ENCODE results near the gene ADGRB3.
"Not testable (repeated sequence)": the region's sequence is repeated elsewhere in the genome, so short reads cannot be mapped to it uniquely, and the experiment has no call there.

Gene ADGRB3

DNA sequence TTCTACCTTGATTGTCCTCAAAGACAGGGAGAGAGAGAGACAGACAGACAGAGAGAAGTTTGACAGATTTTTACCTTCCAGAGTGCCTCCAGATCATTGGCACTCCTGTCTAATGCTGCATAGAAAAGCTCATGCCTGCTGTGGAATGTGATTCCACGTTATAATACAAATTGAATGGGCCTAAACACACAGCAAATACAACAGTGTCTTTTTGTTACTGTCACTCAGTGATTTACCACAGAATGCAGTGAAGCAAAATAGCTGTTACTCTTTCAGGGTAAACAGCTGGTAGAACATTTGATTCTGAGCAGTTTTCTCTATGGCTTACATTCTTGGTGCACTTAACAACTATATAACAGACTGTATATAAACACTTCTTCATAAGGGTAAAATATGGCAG, 603.0 kb downstream of the ADGRB3 start:
- CTCF ChIA-PET: no interaction called here

DNA sequence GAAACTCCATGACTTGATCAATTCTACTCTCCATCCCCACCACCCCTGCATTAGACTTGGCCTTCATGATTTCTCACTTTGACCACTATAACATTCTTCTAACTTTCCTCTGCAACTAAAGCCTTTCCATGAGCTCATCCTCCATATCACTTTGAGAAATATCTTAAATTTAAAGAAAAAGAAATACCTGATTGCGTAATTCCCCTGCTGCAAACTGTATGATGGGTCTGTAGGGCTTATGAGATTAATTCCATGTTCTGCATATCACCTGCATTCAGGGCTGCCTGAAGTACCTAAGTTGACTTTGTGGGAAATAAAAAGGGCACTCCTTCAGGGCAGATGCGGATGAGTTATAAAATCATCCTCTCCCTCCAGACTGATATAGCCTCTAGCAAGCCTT, 611.9 kb downstream of the ADGRB3 start:
- CTCF ChIA-PET: no interaction called here
- Mint-ChIP-seq H3K4me3 (no peak overlapping the region), H3K4me1 (no peaks in the 10 kb centered on the region), H3K9me3 (no peaks in the 10 kb centered on the region), H3K27me3 (no peaks in the 10 kb centered on the region), H3K36me3 (no peaks in the 10 kb centered on the region), H3K27ac (no peak overlapping the region)
- DNase-seq: no peak

More for the DNA sequence above, 603.0 kb downstream of the ADGRB3 start:
- H3K9me3 Mint-ChIP-seq: peaks cover 2% of the 10 kb centered on the region
- no peak overlapping the region for H3K4me3 Mint-ChIP-seq
- H3K27ac Mint-ChIP-seq: no peak overlapping the region
- no peaks in the 10 kb centered on the region for H3K27me3 Mint-ChIP-seq
- no peak for DNase-seq
- H3K4me1 Mint-ChIP-seq: no peaks in the 10 kb centered on the region
- H3K36me3 Mint-ChIP-seq: no peaks in the 10 kb centered on the region

DNA sequence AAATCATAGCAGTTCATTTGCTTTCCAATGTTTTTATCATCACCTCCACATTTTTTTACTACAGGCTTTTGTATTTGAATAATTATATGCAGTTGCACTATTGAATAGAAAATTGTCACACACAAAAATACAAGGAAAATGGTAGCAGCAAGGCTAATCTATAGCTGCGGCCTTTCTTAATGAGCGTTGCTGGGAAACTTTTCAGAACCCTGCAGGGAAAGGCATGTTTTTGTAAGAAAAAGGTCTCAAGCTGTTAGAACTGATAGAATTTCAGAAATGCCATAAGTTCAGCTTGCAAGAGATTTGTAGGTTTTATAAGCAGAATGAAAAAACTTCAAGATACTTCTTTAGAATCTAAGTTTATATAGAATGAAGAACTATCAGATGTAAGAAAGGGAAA, 625.9 kb downstream of the ADGRB3 start:
- Mint-ChIP-seq H3K4me1 (no peaks in the 10 kb centered on the region), H3K4me3 (no peak overlapping the region), H3K27ac (no peak overlapping the region), H3K9me3 (no peaks in the 10 kb centered on the region), H3K36me3 (no peaks in the 10 kb centered on the region), H3K27me3 (no peaks in the 10 kb centered on the region)
- DNase-seq: no peak
- CTCF ChIA-PET: no interaction called here

DNA sequence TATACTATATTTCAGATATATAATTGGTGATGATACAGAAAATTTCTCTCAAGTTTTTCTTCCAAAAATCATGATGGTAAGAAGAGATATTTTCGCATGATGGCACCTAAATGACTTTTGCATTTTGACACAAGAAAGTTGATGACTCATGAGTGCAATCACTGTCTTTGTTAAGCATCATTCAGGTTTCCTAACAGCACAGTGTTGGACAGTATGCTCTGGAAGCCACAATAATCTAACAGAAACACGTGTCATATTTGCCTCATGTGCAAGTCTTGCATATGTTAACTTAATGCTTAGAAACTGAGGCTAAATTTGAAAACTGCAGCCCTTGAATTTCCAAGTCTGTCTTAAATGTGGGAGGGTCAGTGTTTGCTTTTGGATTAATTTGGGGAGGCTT, 628.2 kb downstream of the ADGRB3 start:
- Mint-ChIP-seq H3K36me3 (no peaks in the 10 kb centered on the region), H3K4me1 (no peaks in the 10 kb centered on the region), H3K27me3 (no peaks in the 10 kb centered on the region), H3K9me3 (no peaks in the 10 kb centered on the region), H3K27ac (no peak overlapping the region), H3K4me3 (no peak overlapping the region)
- CTCF ChIA-PET: no interaction called here
- DNase-seq: no peak

DNA sequence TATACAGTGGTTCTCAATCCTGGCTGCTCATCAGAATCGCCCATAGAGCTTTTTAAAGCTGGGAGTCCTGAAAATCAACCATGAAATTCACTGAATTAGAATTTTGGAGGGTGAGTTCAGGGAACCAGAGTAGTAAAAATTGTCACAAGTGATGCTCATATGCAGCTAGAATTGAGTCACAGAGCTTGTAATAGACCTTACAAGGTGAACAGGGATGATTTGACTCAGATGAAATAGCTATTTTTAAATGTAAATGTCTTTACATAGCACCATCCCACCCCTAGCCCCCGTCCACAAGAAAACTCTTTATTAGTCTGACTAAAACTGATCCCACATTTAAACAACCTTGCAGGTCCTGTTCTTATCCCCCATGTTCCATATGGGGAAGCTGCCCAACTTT, 630.0 kb downstream of the ADGRB3 start:
- no peak overlapping the region for H3K4me3 Mint-ChIP-seq
- no peaks in the 10 kb centered on the region for H3K9me3 Mint-ChIP-seq
- DNase-seq: no peak
- no peaks in the 10 kb centered on the region for H3K27me3 Mint-ChIP-seq
- H3K27ac Mint-ChIP-seq: no peak overlapping the region
- CTCF ChIA-PET: no interaction called here
- no peaks in the 10 kb centered on the region for H3K4me1 Mint-ChIP-seq
- no peaks in the 10 kb centered on the region for H3K36me3 Mint-ChIP-seq

DNA sequence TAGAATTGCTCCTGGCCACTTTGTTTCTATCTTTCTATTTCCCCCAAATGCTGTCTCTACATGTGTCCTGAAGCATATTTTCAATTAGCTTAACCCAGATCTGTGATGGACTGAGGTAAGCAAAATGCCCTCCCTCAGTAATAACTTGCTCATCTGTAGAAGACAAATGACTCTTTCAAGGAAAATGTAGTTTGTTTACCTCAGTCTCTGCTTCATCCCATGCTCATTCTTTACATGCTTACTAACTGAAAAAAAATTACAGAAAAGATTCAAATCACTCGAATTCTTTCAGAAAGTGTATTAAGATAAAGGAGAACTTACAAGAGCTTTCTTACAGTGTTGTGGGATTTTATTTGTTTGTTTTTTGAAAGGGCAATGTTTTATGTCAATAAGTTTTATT, 630.6 kb downstream of the ADGRB3 start:
- Mint-ChIP-seq H3K36me3 (no peaks in the 10 kb centered on the region), H3K4me3 (no peak overlapping the region), H3K9me3 (no peaks in the 10 kb centered on the region), H3K27ac (no peak overlapping the region), H3K4me1 (no peaks in the 10 kb centered on the region), H3K27me3 (no peaks in the 10 kb centered on the region)
- no peak for DNase-seq
- CTCF ChIA-PET: no interaction called here

DNA sequence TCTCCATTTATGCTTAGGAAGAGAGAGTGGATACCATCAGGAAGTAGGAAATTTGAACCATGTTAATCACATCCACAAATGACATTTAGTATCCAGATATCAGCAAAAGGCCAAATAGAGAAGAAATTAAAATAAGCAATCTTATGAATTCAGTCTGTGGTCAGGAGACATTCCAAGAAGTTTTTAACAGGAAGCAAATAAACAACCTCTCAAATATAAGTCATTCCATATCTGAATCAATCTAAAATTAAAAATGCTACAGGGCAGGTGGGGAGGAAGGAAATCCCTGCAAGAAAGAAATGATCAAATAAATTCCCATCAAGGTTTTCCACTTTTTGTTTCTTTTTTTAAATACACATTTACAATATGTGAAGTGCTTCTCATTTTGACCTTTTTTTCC, 641.1 kb downstream of the ADGRB3 start:
- Mint-ChIP-seq H3K4me1 (no peaks in the 10 kb centered on the region), H3K4me3 (no peak overlapping the region), H3K27me3 (no peaks in the 10 kb centered on the region), H3K27ac (no peak overlapping the region), H3K9me3 (no peaks in the 10 kb centered on the region), H3K36me3 (no peaks in the 10 kb centered on the region)
- no peak for DNase-seq
- CTCF ChIA-PET: no interaction called here

DNA sequence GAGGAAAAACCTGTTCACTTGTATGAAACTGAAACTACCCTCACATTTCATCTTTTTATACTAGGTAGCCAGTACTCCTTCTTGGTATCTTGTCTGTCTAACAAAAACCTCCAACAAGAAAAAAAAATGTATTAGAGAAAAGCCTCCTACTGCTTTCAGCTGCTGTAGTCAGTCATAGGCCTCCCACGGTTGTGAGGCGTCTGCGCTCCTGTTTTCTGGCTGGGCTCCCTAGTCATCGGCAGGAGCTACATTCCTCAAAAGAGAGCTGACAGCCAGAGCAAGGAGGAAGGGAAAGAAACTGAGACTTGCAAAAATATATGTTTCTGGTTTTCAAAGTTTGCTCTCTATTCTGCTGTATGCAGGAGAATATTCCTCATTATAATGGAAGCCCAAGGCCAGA, 644.7 kb downstream of the ADGRB3 start:
- CTCF ChIA-PET: no interaction called here
- H3K27me3 Mint-ChIP-seq: no peaks in the 10 kb centered on the region
- H3K27ac Mint-ChIP-seq: no peak overlapping the region

DNA sequence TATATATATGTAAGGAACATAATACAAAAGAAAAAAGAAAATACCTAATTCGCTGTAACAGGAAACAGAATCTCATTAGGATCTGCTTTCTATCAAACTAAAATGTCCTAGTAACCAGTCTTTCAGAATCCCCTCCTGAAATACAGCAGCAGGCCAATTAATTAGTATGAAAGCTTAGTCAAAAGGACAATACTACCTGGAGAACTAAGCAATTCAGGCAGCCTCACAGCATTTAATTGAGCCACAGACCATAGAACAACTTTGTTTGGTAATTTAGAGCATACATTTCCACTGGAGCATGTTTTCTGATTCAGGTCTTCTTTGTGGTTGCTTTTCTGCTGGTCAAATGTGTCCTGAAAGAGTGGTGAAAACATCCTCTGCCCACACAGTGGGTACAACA, 645.8 kb downstream of the ADGRB3 start:
- no peak for DNase-seq
- H3K27ac Mint-ChIP-seq: no peak overlapping the region
- H3K36me3 Mint-ChIP-seq: no peaks in the 10 kb centered on the region
- H3K4me1 Mint-ChIP-seq: no peaks in the 10 kb centered on the region
- H3K4me3 Mint-ChIP-seq: no peak overlapping the region
- no peaks in the 10 kb centered on the region for H3K9me3 Mint-ChIP-seq
- CTCF ChIA-PET: no interaction called here
- no peaks in the 10 kb centered on the region for H3K27me3 Mint-ChIP-seq

More for the DNA sequence above, 644.7 kb downstream of the ADGRB3 start:
- Mint-ChIP-seq H3K4me3 (no peak overlapping the region), H3K9me3 (no peaks in the 10 kb centered on the region), H3K4me1 (no peaks in the 10 kb centered on the region), H3K36me3 (no peaks in the 10 kb centered on the region)
- no peak for DNase-seq

DNA sequence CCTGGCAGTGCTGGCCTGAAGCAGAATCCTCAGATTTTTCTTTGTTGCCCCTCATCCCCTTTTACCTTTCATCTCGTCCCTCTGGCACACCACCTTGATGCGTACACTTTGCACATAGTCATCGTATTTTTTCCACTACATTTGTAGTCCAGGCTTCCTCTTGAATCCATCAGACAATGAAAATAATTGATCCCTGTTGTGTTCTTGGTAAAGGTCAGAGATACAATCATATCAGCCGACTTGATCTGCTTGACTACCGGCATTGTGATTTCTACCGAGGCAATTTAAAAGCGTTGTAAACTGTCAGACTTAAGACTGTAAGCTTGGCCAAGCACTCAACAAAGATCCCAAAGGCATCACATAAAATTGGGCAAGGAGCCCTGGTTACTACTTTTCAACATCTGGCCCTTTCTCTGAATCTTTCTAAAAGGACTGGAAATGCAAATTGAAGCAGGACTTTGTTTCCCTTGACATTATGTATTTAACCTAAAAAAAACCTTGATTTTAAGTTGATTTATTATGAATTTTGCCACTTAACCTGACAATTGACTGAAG, 649.2 kb downstream of the ADGRB3 start:
- no peak for DNase-seq
- H3K27ac Mint-ChIP-seq: no peak overlapping the region
- H3K4me3 Mint-ChIP-seq: no peak overlapping the region
- no peaks in the 10 kb centered on the region for H3K27me3 Mint-ChIP-seq
- CTCF ChIA-PET: no interaction called here
- no peaks in the 10 kb centered on the region for H3K36me3 Mint-ChIP-seq
- H3K4me1 Mint-ChIP-seq: no peaks in the 10 kb centered on the region
- no peaks in the 10 kb centered on the region for H3K9me3 Mint-ChIP-seq

DNA sequence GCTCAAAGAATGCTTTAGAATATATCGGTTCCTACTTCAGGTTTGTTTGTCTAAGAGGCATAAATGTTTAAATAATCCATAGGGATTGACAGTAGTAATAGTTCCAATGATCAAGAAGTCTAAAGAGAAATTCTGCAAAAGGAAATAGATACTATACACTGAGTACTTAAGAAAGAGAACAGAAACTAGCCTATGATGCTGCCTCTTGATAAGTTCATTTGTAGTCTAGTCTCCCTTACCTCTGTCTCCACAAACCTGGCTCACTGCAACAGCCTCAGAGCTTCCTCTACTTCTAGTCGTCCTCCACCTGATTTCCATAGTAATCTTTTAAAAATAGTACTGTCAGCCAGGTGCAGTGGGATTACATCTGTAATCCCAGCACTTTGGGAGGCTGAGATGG, 650.0 kb downstream of the ADGRB3 start:
- CTCF ChIA-PET: no interaction called here
- H3K4me3 Mint-ChIP-seq: no peak overlapping the region
- H3K27me3 Mint-ChIP-seq: no peaks in the 10 kb centered on the region
- no peak overlapping the region for H3K27ac Mint-ChIP-seq
- H3K9me3 Mint-ChIP-seq: no peaks in the 10 kb centered on the region
- no peaks in the 10 kb centered on the region for H3K4me1 Mint-ChIP-seq
- DNase-seq: no peak
- H3K36me3 Mint-ChIP-seq: no peaks in the 10 kb centered on the region

DNA sequence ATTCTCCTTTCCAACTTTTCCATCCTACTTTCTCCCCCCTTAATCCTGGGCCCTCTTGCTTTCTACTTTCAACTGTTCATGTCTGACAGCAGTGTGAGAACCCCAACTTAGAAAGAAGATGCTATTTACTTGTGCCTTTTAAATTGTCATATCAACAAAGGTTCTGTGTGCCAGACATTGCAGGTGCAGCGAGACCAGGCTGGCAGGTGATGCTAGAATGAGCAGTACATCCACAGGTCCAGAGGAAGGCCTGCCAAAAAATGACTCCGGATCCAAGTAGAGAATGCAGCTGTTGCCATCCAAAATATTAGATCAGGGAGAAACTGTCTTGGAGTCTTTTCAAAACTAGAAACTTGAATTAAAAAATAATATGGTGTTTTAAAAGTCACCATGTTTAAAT, 651.2 kb downstream of the ADGRB3 start:
- no peaks in the 10 kb centered on the region for H3K9me3 Mint-ChIP-seq
- CTCF ChIA-PET: no interaction called here
- H3K27me3 Mint-ChIP-seq: no peaks in the 10 kb centered on the region
- H3K4me3 Mint-ChIP-seq: no peak overlapping the region
- H3K4me1 Mint-ChIP-seq: no peaks in the 10 kb centered on the region
- H3K36me3 Mint-ChIP-seq: no peaks in the 10 kb centered on the region
- DNase-seq: no peak
- no peak overlapping the region for H3K27ac Mint-ChIP-seq

DNA sequence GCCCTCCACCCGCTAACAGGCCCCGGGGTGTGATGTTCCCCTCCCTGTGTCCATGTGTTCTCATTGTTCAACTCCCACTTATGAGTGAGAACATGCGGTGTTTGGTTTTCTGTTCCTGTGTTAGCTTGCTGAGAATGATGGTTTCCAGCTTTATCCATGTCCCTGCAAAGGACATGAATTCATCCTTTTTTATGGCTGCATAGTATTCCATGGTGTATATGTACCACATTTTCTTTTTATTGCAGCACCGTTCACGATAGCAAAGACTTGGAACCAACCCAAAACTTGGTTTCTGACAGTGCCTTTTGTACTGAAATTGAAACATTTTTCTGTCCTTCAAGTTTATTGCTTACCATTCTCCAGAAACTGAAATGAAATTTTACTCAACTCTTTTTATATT, 653.1 kb downstream of the ADGRB3 start:
- not testable (repeated sequence) for H3K4me1 Mint-ChIP-seq, H3K36me3 Mint-ChIP-seq, H3K9me3 Mint-ChIP-seq, DNase-seq, H3K4me3 Mint-ChIP-seq, H3K27ac Mint-ChIP-seq, H3K27me3 Mint-ChIP-seq
- CTCF ChIA-PET: interaction anchor here (0.6 kb wide), 1 partner anchor 11 kb away, joined by 3 read pairs; no protein-coding TSS in a partner anchor

DNA sequence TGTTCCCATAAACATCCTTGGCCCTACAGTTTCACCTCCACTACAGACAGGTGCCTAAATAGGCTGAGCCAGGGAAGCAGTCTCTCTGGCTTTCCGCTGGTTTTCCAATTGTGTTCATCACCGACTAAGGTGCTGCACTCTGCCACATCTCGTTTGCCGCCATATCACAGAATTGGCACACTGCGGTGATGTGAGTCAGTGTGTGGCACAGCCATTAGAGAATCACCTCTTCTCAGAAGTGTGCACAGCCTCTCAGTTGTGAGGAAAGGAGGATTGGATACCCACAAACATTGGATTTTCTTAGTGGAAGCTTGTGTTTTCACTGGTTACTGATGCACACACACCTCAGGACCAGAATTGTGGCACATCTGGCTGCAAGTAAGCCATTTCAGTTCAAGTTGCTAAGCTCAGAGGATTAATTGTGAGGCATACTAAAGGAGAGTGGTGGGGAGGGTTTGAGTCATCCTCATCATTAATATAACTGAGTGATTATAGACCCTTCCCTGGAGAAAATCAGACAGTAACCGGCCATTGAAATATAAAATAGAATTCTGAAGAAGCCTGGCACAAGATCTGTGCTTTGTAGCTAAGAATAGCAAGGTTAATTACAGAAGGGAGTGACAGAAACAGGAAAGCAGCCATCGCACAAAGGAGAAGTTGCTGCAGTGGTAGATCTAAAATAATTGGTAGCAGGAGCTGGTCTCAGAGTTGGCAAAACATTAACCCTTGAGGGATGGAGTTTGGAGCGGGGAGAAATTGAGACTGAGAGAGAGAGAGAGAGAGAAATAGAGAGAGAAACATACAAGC, 654.8 kb downstream of the ADGRB3 start:
- Mint-ChIP-seq H3K4me3 (no peak overlapping the region), H3K4me1 (no peaks in the 10 kb centered on the region), H3K27me3 (no peaks in the 10 kb centered on the region), H3K36me3 (no peaks in the 10 kb centered on the region), H3K27ac (no peak overlapping the region), H3K9me3 (no peaks in the 10 kb centered on the region)
- no peak for DNase-seq
- CTCF ChIA-PET: no interaction called here

DNA sequence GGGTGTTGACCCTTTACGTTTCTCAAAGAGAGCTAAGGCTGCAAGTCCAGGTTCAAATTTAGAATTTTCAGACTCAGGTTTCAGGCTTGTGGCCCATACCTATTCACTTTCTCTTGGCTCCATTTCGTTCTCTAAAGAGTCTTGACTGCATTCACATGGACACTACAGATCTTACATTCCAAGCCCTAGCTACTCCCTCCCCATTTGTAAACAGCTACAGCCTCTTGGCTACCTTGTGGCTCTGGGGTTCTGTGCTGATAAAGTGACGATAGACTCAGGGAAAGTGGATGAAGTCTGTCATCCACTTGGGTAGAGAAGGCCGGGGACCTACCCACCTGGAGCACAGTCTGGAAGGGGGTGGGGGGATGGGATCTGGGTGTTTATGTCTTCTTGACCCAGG, 658.4 kb downstream of the ADGRB3 start:
- H3K27ac Mint-ChIP-seq: no peak overlapping the region
- no peak overlapping the region for H3K4me3 Mint-ChIP-seq
- CTCF ChIA-PET: no interaction called here
- H3K27me3 Mint-ChIP-seq: no peaks in the 10 kb centered on the region
- H3K36me3 Mint-ChIP-seq: no peaks in the 10 kb centered on the region
- no peaks in the 10 kb centered on the region for H3K4me1 Mint-ChIP-seq
- DNase-seq: no peak
- H3K9me3 Mint-ChIP-seq: no peaks in the 10 kb centered on the region

Measured in activated naive CD4-positive, alpha-beta T cell treated with anti-CD3 and anti-CD28 coated beads, Interleukin-2, amount 10 ng/mL, durations not matched to agents 7 days and 5 days (primary cell).